ENCODE results near the gene ADCY9.

DNA sequence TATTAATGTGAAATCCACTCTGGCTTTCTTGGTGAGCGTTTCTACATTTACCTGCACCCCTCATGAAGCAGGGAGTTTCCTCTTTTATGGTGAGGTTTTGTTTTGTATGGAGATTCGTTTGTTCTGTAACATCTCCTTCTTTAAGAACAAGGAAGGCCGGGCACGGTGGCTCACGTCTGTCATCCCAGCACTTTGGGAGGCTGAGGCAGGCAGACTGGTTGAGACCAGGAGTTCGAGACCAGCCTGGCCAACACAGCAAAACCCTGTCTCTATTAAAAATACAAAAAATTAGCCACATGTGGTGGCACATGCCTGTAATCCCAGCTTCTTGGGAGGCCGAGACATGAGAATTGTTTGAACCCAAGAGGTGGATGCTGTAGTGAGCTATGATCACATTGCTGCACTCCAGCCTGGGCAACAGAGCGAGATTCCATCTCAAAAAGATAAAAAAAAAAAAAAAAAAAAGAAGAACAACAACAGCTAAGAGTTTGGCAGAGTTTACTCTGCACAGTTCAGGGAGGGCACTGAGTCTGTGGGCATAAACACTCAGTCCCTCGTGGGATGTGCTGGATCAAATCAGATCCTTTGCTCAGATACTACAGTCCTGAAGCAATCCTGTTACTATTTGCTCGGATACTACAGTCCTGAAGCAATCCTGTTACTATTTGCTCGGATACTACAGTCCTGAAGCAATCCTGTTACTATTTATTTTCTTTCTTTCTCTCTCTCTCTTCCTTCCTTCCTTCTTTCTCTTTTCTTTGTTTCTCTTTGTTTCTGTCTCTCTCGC, 28.9 kb downstream of the ADCY9 start:
- TF ChIP-seq MAFK (IDR thresholded peaks at IDR 0.05; ENCODE audit: partially characterized antibody) (no peak), EP300 (IDR thresholded peaks at IDR 0.05) (no peak), GATA3 (IDR thresholded peaks at IDR 0.05; ENCODE audit: borderline replicate concordance) (no peak), RFX5 (IDR thresholded peaks at IDR 0.05) (no peak), SREBF2 (IDR thresholded peaks at IDR 0.05) (no peak)
- TF ChIP-seq, protein P1, sequence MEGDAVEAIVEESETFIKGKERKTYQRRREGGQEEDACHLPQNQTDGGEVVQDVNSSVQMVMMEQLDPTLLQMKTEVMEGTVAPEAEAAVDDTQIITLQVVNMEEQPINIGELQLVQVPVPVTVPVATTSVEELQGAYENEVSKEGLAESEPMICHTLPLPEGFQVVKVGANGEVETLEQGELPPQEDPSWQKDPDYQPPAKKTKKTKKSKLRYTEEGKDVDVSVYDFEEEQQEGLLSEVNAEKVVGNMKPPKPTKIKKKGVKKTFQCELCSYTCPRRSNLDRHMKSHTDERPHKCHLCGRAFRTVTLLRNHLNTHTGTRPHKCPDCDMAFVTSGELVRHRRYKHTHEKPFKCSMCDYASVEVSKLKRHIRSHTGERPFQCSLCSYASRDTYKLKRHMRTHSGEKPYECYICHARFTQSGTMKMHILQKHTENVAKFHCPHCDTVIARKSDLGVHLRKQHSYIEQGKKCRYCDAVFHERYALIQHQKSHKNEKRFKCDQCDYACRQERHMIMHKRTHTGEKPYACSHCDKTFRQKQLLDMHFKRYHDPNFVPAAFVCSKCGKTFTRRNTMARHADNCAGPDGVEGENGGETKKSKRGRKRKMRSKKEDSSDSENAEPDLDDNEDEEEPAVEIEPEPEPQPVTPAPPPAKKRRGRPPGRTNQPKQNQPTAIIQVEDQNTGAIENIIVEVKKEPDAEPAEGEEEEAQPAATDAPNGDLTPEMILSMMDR (IDR thresholded peaks at IDR 0.05) = no peak

Measured in A549 (cell line).